Endothelial cell of umbilical vein (primary cell): Measurements from ENCODE around the gene PDZD4. TPM values are rescaled to one million over a fixed set of nuclear protein-coding genes. Genes with fewer than 3 reads are reported as not detected.

Experiments
- BruUV-seq: library from RNA; stranded (reverse); fragments of 400-500 nt; replicated peaks from 2 replicates; lab custom pipeline; 2021; lab: Mats Ljungman, UMichigan
- CTCF ChIA-PET: fragments of 300-600, 350-600 bp; sonication (Branson Sonifier 250); formaldehyde crosslinking; loops from one replicate; lab custom pipeline; 2021; ENCODE audit warnings: antibody characterized with exemption, inconsistent platforms; lab: Charles Lee
- POLR2A ChIA-PET: fragments of 300-600, 350-600 bp; sonication (Branson Sonifier 250); formaldehyde crosslinking; loops from one replicate; lab custom pipeline; 2021; ENCODE audit warnings: antibody characterized with exemption, inconsistent platforms; lab: Charles Lee
- DNase-seq: peaks from one replicate; pipeline ENCODE4 v3.0.0-alpha.2; 2011; ENCODE audit warnings: low read depth, low spot score
- FAIRE-seq: peaks from 2 replicates; lab custom pipeline; 2011; peaks lifted over from hg19 to GRCh38; lab: Jason Lieb, UNC
- H2AFZ ChIP-seq: 2 replicates; pipeline ENCODE4 v1.6.0; 2012; ENCODE audit warnings: low read depth, low read length, control low read depth, inconsistent platforms
- H3K27ac ChIP-seq: 2 replicates; pipeline ENCODE4 v1.5.1; 2011; ENCODE audit warnings: low read depth, mild to moderate bottlenecking, control low read depth, low read length, moderate library complexity; ENCODE audit not compliant: insufficient read depth
- H3K27me3 ChIP-seq, 2 experiments: 2 replicates each; pipeline versions ENCODE4 v1.6.0 to v1.6.1; 2011; ENCODE audit warnings: low read length in 2 of 2, mixed read lengths in 1 of 2; ENCODE audit not compliant: control insufficient read depth in 2 of 2, insufficient read depth in 2 of 2
- H3K36me3 ChIP-seq, 2 experiments: 2 replicates in 1 of 2; 3 replicates in 1 of 2; pipeline ENCODE4 v1.5.1; 2011; ENCODE audit warnings: low read length in 2 of 2, mild to moderate bottlenecking in 1 of 2, moderate library complexity in 1 of 2; ENCODE audit not compliant: control insufficient read depth in 2 of 2, insufficient read depth in 2 of 2; ENCODE audit errors: extremely low read depth in 1 of 2
- H3K4me1 ChIP-seq: 3 replicates; pipeline ENCODE4 v1.5.1; 2011; ENCODE audit warnings: mild to moderate bottlenecking, low read length; ENCODE audit not compliant: control insufficient read depth, insufficient read depth; ENCODE audit errors: extremely low read depth
- H3K4me2 ChIP-seq: 2 replicates; pipeline ENCODE4 v1.6.1; 2011; ENCODE audit warnings: low read length, control low read depth, mixed read lengths; ENCODE audit not compliant: insufficient read depth
- H3K4me3 ChIP-seq, 3 experiments: fragments of 200-600 bp in 1 of 3; sonication (generic), shearing (Covaris generic) in 1 of 3; replicated peaks in 1 of 3; 2 replicates each; pipeline ENCODE4 v1.5.1; 2011 to 2016; ENCODE audit warnings: control low read depth in 3 of 3, low read length in 3 of 3, mild to moderate bottlenecking in 2 of 3, inconsistent platforms in 1 of 3, low read depth in 1 of 3, moderate library complexity in 1 of 3; ENCODE audit not compliant: insufficient read depth in 1 of 3
- H3K79me2 ChIP-seq: 2 replicates; pipeline ENCODE4 v1.6.0; 2012; ENCODE audit warnings: low read length, inconsistent platforms; ENCODE audit not compliant: control insufficient read depth, insufficient read depth
- H3K9ac ChIP-seq: replicated peaks from 2 replicates; pipeline ENCODE3; 2011; ENCODE audit warnings: low read length, control low read depth; ENCODE audit not compliant: insufficient read depth; ENCODE audit errors: extremely low read depth
- H3K9me1 ChIP-seq: replicated peaks from 3 replicates; pipeline ENCODE4 v1.6.0; 2011; ENCODE audit warnings: mild to moderate bottlenecking, low read length; ENCODE audit not compliant: control insufficient read depth, insufficient read depth; ENCODE audit errors: extremely low read depth
- H3K9me3 ChIP-seq: replicated peaks from 2 replicates; pipeline ENCODE4 v1.5.1; 2012; ENCODE audit warnings: low read length, inconsistent platforms; ENCODE audit not compliant: control insufficient read depth, insufficient read depth
- H4K20me1 ChIP-seq: replicated peaks from 2 replicates; pipeline ENCODE3; 2011; ENCODE audit warnings: mild to moderate bottlenecking, low read length; ENCODE audit not compliant: control insufficient read depth, insufficient read depth; ENCODE audit errors: extremely low read depth
- GATA2 ChIP-seq: IDR thresholded peaks from 2 replicates; pipeline ENCODE4 v1.7.0; 2011; ENCODE audit warnings: low read depth, mild to moderate bottlenecking, moderate library complexity, mixed read lengths, low read length; ENCODE audit not compliant: insufficient read length, insufficient read depth
- POLR2A ChIP-seq: IDR thresholded peaks from 2 replicates; pipeline ENCODE4 v1.6.1; 2012; ENCODE audit warnings: low read depth, mild to moderate bottlenecking, control low read depth, low read length
- POLR2AphosphoS5 ChIP-seq: IDR thresholded peaks from 2 replicates; pipeline ENCODE4 v1.6.1; 2012; ENCODE audit warnings: low read depth, mild to moderate bottlenecking, control low read depth, low read length, moderate library complexity; ENCODE audit not compliant: insufficient read depth
- dilution Hi-C: fragments of 300-500 bp; cut with MboI; formaldehyde crosslinking; loops from one replicate; pipeline ENCODE4 v1.15.0; 2019; ENCODE audit warnings: low sequenced_read_pairs; ENCODE audit not compliant: extremely low pct_ligation_motif_present
- intact Hi-C: fragments of 100-400 bp; cut with micrococcal nuclease; formaldehyde crosslinking; loops from one replicate; pipeline ENCODE4 v1.10.0; 2022
- polyA plus RNA-seq, 4 experiments: library from polyadenylated mRNA; depleted of rRNA in 3 of 4; stranded (reverse) in 3 of 4; unstranded in 1 of 4; fragments of >200 nt; gene quantifications; 2 replicates each; pipeline versions ENCODE4 v1.2.1 to v1.2.3, GENCODE V29; 2011 to 2012; ENCODE audit warnings: missing spikeins in 1 of 4
- total RNA-seq: library from RNA; stranded (reverse); gene quantifications from 2 replicates; pipeline ENCODE4 v1.2.3, GENCODE V29; 2021
- TF ChIP-seq, protein P1 (sequence below), 2 donors: IDR thresholded peaks; 1 replicate in 1 of 2; 2 replicates in 1 of 2; pipeline ENCODE4 v1.5.1; 2011; ENCODE audit warnings: low read length in 2 of 2, mild to moderate bottlenecking in 2 of 2, moderate library complexity in 2 of 2, control low read depth in 1 of 2, inconsistent platforms in 1 of 2, low read depth in 1 of 2; ENCODE audit not compliant: insufficient read depth in 1 of 2; ENCODE audit errors: extremely low read depth in 1 of 2

The PDZD4 gene
- total and polyA plus RNA-seq, 2 donors (not counting 3 experiments of a cell fraction or from before 2014, with no cell fraction given) = 0.07 to 0.09 TPM

DNA sequence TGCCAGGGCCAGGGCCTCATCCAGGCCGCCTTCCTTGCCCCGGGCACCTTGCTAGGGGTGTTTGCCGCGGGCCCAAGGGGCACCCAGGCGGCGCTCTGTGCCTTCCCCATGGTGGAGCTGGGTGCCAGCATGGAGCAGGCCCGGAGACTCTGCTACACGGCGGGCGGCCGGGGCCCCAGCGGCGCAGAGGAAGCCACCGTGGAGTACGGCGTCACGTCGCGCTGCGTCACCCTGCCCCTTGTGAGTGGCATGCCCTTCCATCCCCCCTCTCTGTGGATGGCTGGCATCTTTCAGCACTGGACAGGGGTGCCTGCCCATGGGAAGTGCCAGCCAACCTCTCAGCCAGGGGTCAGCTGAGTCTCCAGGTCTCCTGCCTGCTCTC is 62.7 kb downstream of the PDZD4 start:
- Histone ChIP-seq H2AFZ (no peak overlapping the region), H3K36me3 (peaks cover 0 to 15% of the 10 kb centered on the region in 2 experiments), H3K9me3 (no peaks in the 10 kb centered on the region), H3K9ac (no peak overlapping the region), H3K4me3 (no peak overlapping the region), H4K20me1 (no peaks in the 10 kb centered on the region), H3K27ac (no peak overlapping the region), H3K27me3 (no peaks in the 10 kb centered on the region), H3K4me2 (no peak overlapping the region), H3K79me2 (no peaks in the 10 kb centered on the region), H3K9me1 (no peaks in the 10 kb centered on the region), H3K4me1 (peaks cover 20% of the 10 kb centered on the region)
- intact Hi-C loops (loop anchor here (10.0 kb wide), 1 partner anchor 277 kb away; no protein-coding TSS in a partner anchor), dilution Hi-C loops (no loop called here)
- CTCF ChIA-PET = interaction anchor here (1.3 kb wide), 1 partner anchor 12 kb away, joined by 3 read pairs; no protein-coding TSS in a partner anchor
- TF ChIP-seq POLR2A (no peak), POLR2AphosphoS5 (no peak), GATA2 (no peak)
- TF ChIP-seq, protein P1, sequence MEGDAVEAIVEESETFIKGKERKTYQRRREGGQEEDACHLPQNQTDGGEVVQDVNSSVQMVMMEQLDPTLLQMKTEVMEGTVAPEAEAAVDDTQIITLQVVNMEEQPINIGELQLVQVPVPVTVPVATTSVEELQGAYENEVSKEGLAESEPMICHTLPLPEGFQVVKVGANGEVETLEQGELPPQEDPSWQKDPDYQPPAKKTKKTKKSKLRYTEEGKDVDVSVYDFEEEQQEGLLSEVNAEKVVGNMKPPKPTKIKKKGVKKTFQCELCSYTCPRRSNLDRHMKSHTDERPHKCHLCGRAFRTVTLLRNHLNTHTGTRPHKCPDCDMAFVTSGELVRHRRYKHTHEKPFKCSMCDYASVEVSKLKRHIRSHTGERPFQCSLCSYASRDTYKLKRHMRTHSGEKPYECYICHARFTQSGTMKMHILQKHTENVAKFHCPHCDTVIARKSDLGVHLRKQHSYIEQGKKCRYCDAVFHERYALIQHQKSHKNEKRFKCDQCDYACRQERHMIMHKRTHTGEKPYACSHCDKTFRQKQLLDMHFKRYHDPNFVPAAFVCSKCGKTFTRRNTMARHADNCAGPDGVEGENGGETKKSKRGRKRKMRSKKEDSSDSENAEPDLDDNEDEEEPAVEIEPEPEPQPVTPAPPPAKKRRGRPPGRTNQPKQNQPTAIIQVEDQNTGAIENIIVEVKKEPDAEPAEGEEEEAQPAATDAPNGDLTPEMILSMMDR (IDR thresholded peaks at IDR 0.05; ENCODE audit: extremely low read depth in 1 of 2, insufficient read depth in 1 of 2, low read depth in 1 of 2, low read length in 2 of 2) = no peak
- no TSS peak for BruUV-seq
- POLR2A ChIA-PET = no interaction called here
- FAIRE-seq (no peak), DNase-seq (no peak)
